RKO (cell line): ENCODE data around the gene STXBP3.

ENCODE experiments used
- DNase-seq: peaks from one replicate; pipeline ENCODE4 v3.0.0-alpha.2; 2016; ENCODE audit warnings: low spot score

Gene STXBP3

GRCh38 chr1:108808438-108808837 is 62.0 kb downstream of the STXBP3 start:
- no peak for DNase-seq

- no peak for DNase-seq
These were observed 65.1 kb downstream of the STXBP3 start for GRCh38 chr1:108811611-108812010.

- no peak for DNase-seq
These were observed 66.9 kb downstream of the STXBP3 start for GRCh38 chr1:108813326-108813725.

GRCh38 chr1:108814343-108815125 is 68.1 kb downstream of the STXBP3 start:
- DNase-seq = no peak

GRCh38 chr1:108815566-108815965 is 69.1 kb downstream of the STXBP3 start:
- DNase-seq = no peak

- DNase-seq = peak; percentile 89
These were observed 69.8 kb downstream of the STXBP3 start for GRCh38 chr1:108816049-108816893.

GRCh38 chr1:108817016-108817415 is 70.5 kb downstream of the STXBP3 start:
- DNase-seq = no peak

GRCh38 chr1:108817811-108818210 is 71.3 kb downstream of the STXBP3 start:
- DNase-seq = no peak

GRCh38 chr1:108819878-108820277 is 73.4 kb downstream of the STXBP3 start:
- DNase-seq = no peak

GRCh38 chr1:108823632-108824031 is 77.2 kb downstream of the STXBP3 start:
- DNase-seq = no peak

GRCh38 chr1:108824051-108824450 is 77.6 kb downstream of the STXBP3 start:
- no peak for DNase-seq

- no peak for DNase-seq
These were observed 79.7 kb downstream of the STXBP3 start for GRCh38 chr1:108826081-108826635.

GRCh38 chr1:108828074-108828961 is 81.8 kb downstream of the STXBP3 start:
- DNase-seq = peak; percentile 78

- DNase-seq = peak; percentile 46
These were observed 83.0 kb downstream of the STXBP3 start for GRCh38 chr1:108829498-108829916.

- DNase-seq = peak; percentile 95
These were observed 83.9 kb downstream of the STXBP3 start for GRCh38 chr1:108830119-108831008.

- peak; percentile 52 for DNase-seq
These were observed 84.8 kb downstream of the STXBP3 start for GRCh38 chr1:108831225-108831624.

GRCh38 chr1:108832929-108833328 is 86.5 kb downstream of the STXBP3 start:
- no peak for DNase-seq

GRCh38 chr1:108841703-108842102 is 95.2 kb downstream of the STXBP3 start:
- DNase-seq = no peak

GRCh38 chr1:108842525-108843181 is 96.2 kb downstream of the STXBP3 start:
- DNase-seq = no peak
